Fibroblast of lung (primary cell): ENCODE results near the gene LPIN2. TPM values are rescaled to one million over a fixed set of nuclear protein-coding genes. Genes with fewer than 3 reads are reported as not detected.

Source experiments
- DNase-seq, 2 donors: peaks; one replicate each; pipeline versions ENCODE4 v3.0.0 to v3.0.0-alpha.2; 2010; ENCODE audit warnings: low read depth in 2 of 2
- H2AFZ ChIP-seq: 2 replicates; pipeline ENCODE4 v1.5.1; 2012; ENCODE audit warnings: low read length, control low read depth, inconsistent platforms
- H3K27ac ChIP-seq: 2 replicates; pipeline ENCODE4 v1.5.1; 2011; ENCODE audit warnings: low read length, control low read depth; ENCODE audit not compliant: insufficient read depth
- H3K27me3 ChIP-seq: 2 replicates; pipeline ENCODE4 v1.5.1; 2011; ENCODE audit warnings: mild to moderate bottlenecking, low read length; ENCODE audit not compliant: control insufficient read depth, insufficient read depth
- H3K36me3 ChIP-seq: 2 replicates; pipeline ENCODE4 v1.5.1; 2011; ENCODE audit warnings: low read length; ENCODE audit not compliant: control insufficient read depth, insufficient read depth
- H3K4me1 ChIP-seq: 2 replicates; pipeline ENCODE4 v1.5.1; 2011; ENCODE audit warnings: low read length; ENCODE audit not compliant: control insufficient read depth, insufficient read depth; ENCODE audit errors: extremely low read depth
- H3K4me2 ChIP-seq: 2 replicates; pipeline ENCODE4 v1.5.1; 2011; ENCODE audit warnings: low read length, control low read depth; ENCODE audit not compliant: insufficient read depth; ENCODE audit errors: extremely low read depth
- H3K4me3 ChIP-seq, 4 experiments: fragments of 200-600 bp in 1 of 4; sonication (generic) in 1 of 4; replicated peaks in 1 of 4; 2 replicates each; pipeline ENCODE4 v1.5.1; 2011 to 2016; ENCODE audit warnings: low read length in 4 of 4, low read depth in 3 of 4, mild to moderate bottlenecking in 3 of 4, control low read depth in 2 of 4, inconsistent platforms in 1 of 4, mixed read lengths in 1 of 4; ENCODE audit not compliant: insufficient read depth in 1 of 4; ENCODE audit errors: control extremely low read depth in 1 of 4
- H3K79me2 ChIP-seq: 2 replicates; pipeline ENCODE4 v1.5.1; 2012; ENCODE audit warnings: mild to moderate bottlenecking, low read length, inconsistent platforms; ENCODE audit not compliant: control insufficient read depth, insufficient read depth
- H3K9ac ChIP-seq: 2 replicates; pipeline ENCODE4 v1.5.1; 2011; ENCODE audit warnings: mild to moderate bottlenecking, low read length, control low read depth; ENCODE audit not compliant: insufficient read depth
- H3K9me3 ChIP-seq: 2 replicates; pipeline ENCODE4 v1.5.1; 2012; ENCODE audit warnings: low read depth, low read length; ENCODE audit not compliant: control insufficient read depth, insufficient read depth
- H4K20me1 ChIP-seq: 2 replicates; pipeline ENCODE4 v1.5.1; 2011; ENCODE audit warnings: low read length; ENCODE audit not compliant: control insufficient read depth, insufficient read depth; ENCODE audit errors: extremely low read depth
- EZH2 ChIP-seq: IDR thresholded peaks from 2 replicates; pipeline ENCODE4 v1.5.1; 2012; ENCODE audit warnings: low read length, control low read depth, mild to moderate bottlenecking; ENCODE audit errors: missing control alignments
- polyA plus RNA-seq, 2 donors: library from polyadenylated mRNA; depleted of rRNA in 1 of 2; stranded (reverse) in 1 of 2; unstranded in 1 of 2; fragments of >200 nt; gene quantifications; 2 replicates each; pipeline ENCODE4 v1.2.1, GENCODE V29; 2011 to 2012; ENCODE audit warnings: missing spikeins in 1 of 2
- total RNA-seq: library from RNA; depleted of rRNA; stranded (reverse); fragments of >200 nt; gene quantifications from 2 replicates; pipeline ENCODE4 v1.2.1, GENCODE V29; 2014
- TF ChIP-seq, protein P1 (sequence below), 2 donors: IDR thresholded peaks in 1 of 2; conservative IDR thresholded peaks in 1 of 2; 1 replicate in 1 of 2; 2 replicates in 1 of 2; pipeline ENCODE4 v1.5.1; 2011 to 2012; ENCODE audit warnings: low read length in 2 of 2, control low read depth in 1 of 2, inconsistent platforms in 1 of 2, low read depth in 1 of 2, mild to moderate bottlenecking in 1 of 2

Gene LPIN2
- total and polyA plus RNA-seq, 2 donors (not counting 1 experiment from before 2014, with no cell fraction given), result 51.0 to 58.1 TPM

DNA sequence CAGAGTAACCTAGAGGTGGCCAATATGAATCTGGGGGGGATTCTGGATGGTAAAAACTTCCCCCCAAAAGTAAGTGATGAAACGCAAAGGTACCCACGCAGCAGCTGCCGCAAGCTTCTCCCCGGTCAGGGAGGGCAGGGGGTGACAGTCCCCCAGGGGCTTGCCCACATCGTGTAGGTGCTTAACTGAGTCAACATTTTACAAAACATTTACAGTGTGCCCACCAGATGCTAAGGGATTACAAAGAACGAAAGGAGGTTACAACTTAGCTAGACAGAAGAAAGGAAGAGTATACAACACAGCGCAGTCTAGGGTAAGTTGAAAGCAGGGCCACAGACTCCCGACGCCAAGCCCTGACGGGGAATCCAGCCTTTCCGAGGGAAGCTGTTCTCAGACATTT lies 45.6 kb downstream of the LPIN2 start:
- Histone ChIP-seq H3K79me2 (peaks cover 86% of the 10 kb centered on the region), H4K20me1 (no peaks in the 10 kb centered on the region), H3K27me3 (no peaks in the 10 kb centered on the region), H2AFZ (no peak overlapping the region), H3K4me1 (peaks cover 7% of the 10 kb centered on the region), H3K4me2 (no peak overlapping the region), H3K9me3 (no peaks in the 10 kb centered on the region), H3K9ac (no peak overlapping the region), H3K27ac (no peak overlapping the region), H3K4me3 (no peak overlapping the region), H3K36me3 (no peaks in the 10 kb centered on the region)
- DNase-seq, result no peak
- no peak for TF ChIP-seq EZH2
- TF ChIP-seq, protein P1, sequence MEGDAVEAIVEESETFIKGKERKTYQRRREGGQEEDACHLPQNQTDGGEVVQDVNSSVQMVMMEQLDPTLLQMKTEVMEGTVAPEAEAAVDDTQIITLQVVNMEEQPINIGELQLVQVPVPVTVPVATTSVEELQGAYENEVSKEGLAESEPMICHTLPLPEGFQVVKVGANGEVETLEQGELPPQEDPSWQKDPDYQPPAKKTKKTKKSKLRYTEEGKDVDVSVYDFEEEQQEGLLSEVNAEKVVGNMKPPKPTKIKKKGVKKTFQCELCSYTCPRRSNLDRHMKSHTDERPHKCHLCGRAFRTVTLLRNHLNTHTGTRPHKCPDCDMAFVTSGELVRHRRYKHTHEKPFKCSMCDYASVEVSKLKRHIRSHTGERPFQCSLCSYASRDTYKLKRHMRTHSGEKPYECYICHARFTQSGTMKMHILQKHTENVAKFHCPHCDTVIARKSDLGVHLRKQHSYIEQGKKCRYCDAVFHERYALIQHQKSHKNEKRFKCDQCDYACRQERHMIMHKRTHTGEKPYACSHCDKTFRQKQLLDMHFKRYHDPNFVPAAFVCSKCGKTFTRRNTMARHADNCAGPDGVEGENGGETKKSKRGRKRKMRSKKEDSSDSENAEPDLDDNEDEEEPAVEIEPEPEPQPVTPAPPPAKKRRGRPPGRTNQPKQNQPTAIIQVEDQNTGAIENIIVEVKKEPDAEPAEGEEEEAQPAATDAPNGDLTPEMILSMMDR (conservative IDR thresholded peaks at IDR 0.05 in 1 of 2, IDR thresholded peaks at IDR 0.05 in 1 of 2; ENCODE audit: low read depth in 1 of 2, low read length in 2 of 2), result no peak

DNA sequence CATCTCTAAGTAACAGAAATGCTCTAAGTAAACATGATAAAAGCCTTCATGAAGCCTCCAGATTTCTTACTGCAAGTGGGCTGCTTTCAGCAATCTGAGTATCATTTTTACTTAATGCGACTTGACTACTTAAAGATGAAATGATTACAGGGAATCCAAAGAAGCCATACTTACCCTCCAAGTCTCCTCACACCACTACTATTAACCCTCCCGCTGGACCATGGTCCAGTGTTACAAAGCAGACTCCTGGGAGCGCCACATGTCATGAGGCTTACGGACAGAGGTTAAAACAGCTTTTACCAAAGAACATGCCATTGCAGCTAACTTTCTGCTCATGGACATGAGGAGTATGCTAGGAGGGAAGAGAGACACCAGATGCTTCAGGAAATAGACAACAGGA lies 46.4 kb downstream of the LPIN2 start:
- DNase-seq, result no peak
- H4K20me1 ChIP-seq, result no peaks in the 10 kb centered on the region
- H3K9me3 ChIP-seq, result no peaks in the 10 kb centered on the region
- no peak overlapping the region for H2AFZ ChIP-seq
- peaks cover 12% of the 10 kb centered on the region for H3K4me1 ChIP-seq
- no peak for TF ChIP-seq EZH2
- TF ChIP-seq, protein P1 (conservative IDR thresholded peaks at IDR 0.05 in 1 of 2, IDR thresholded peaks at IDR 0.05 in 1 of 2; ENCODE audit: low read depth in 1 of 2, low read length in 2 of 2), result no peak
- no peak overlapping the region for H3K27ac ChIP-seq
- H3K27me3 ChIP-seq, result no peaks in the 10 kb centered on the region
- no peaks in the 10 kb centered on the region for H3K36me3 ChIP-seq
- no peak overlapping the region for H3K4me2 ChIP-seq
- peaks cover 86% of the 10 kb centered on the region for H3K79me2 ChIP-seq
- H3K9ac ChIP-seq, result no peak overlapping the region
- H3K4me3 ChIP-seq, result no peak overlapping the region

DNA sequence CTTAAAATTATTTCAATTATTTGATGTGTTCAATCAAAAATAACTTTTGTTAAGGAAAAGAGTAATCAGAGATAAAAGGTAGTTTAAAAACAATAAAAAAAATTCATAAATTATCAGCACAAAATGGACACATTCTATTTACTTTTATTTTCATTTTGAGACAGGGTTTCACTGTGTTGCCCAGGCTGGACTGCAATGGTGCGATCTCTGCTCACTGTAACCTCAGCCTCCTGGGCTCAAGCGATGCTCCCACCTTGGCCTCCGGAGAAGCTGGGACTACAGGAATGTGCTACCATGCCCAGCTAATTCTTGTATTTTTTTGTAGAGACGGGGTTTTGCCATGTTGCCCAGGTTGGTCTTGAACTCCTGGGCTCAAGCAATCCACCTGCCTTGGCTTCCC lies 47.1 kb downstream of the LPIN2 start:
- Histone ChIP-seq H3K36me3 (no peaks in the 10 kb centered on the region), H3K4me2 (no peak overlapping the region), H3K27me3 (no peaks in the 10 kb centered on the region), H4K20me1 (no peaks in the 10 kb centered on the region), H3K4me1 (peaks cover 10% of the 10 kb centered on the region), H3K9ac (no peak overlapping the region), H3K79me2 (peaks cover 86% of the 10 kb centered on the region), H3K4me3 (no peak overlapping the region), H2AFZ (no peak overlapping the region), H3K9me3 (no peaks in the 10 kb centered on the region), H3K27ac (no peak overlapping the region)
- no peak for DNase-seq
- TF ChIP-seq EZH2, result no peak
- TF ChIP-seq, protein P1 (conservative IDR thresholded peaks at IDR 0.05 in 1 of 2, IDR thresholded peaks at IDR 0.05 in 1 of 2; ENCODE audit: low read depth in 1 of 2, low read length in 2 of 2), result no peak
